Pancreas (tissue), 10 donors: ENCODE measurements around the gene GNB2. TPM values are rescaled to one million over a fixed set of nuclear protein-coding genes. Genes with fewer than 3 reads are reported as not detected.
A peak's percentile ranks its signal among the peaks of the same experiment; 100 is the strongest.

Experiments
- ATAC-seq, 4 donors: fragments of 200-7000 bp; cut with Tn5 transposase; one replicate each; pipeline versions ENCODE4 v1.8.0 to v1.9.1; 2020; ENCODE audit warnings: mild to moderate bottlenecking in 4 of 4, moderate library complexity in 4 of 4
- DNase-seq, 6 donors: peaks; one replicate each; pipeline ENCODE4 v3.0.0-alpha.2; 2020
- FAIRE-seq: peaks from 2 replicates; lab custom pipeline; 2012; peaks lifted over from hg19 to GRCh38; lab: Jason Lieb, UNC
- H3K27ac ChIP-seq, 4 donors: fragments of 200-600 bp; sonication (generic); 1 replicate in 3 of 4; 2 replicates in 1 of 4; pipeline versions ENCODE4 v1.5.0 to v1.8.0; 2020
- H3K27me3 ChIP-seq, 4 donors: fragments of 200-600 bp; one replicate each; pipeline ENCODE4 v1.8.0; 2021
- H3K36me3 ChIP-seq, 3 donors: fragments of 200-600 bp; sonication (generic) in 1 of 3; one replicate each; pipeline versions ENCODE4 v1.5.0 to v1.8.0; 2020 to 2021
- H3K4me1 ChIP-seq, 3 donors: fragments of 200-600 bp; one replicate each; pipeline ENCODE4 v1.8.0; 2021
- H3K4me3 ChIP-seq, 4 donors: fragments of 200-600 bp; sonication (generic) in 2 of 4; one replicate each; pipeline versions ENCODE4 v1.5.0 to v1.8.0; 2020 to 2021
- H3K9me3 ChIP-seq, 4 donors: fragments of 200-600 bp; one replicate each; pipeline ENCODE4 v1.8.0; 2021
- whole genome bisulfite sequencing, 2 donors: extraction: QIAGEN DNeasy Blood & Tissue Kit; methylation state at CpG; one replicate each; pipeline ENCODE4 v1.1.7; 2013; 5-methylcytosine and 5-hydroxymethylcytosine counted together
- intact Hi-C, 3 donors: fragments of 100-400 bp; cut with DNase I; formaldehyde crosslinking; loops; one replicate each; pipeline versions ENCODE4 v1.11.1 to v1.14.2; 2022
- polyA plus RNA-seq, 2 donors: library from polyadenylated mRNA; stranded (reverse); fragments of 200-250 nt; gene quantifications; one replicate each; pipeline ENCODE4 v1.2.3, GENCODE V29; 2013
- total RNA-seq, 6 donors: library from RNA; stranded (reverse); fragmentation: NEBNext Ultra II Directional in 4 of 6; extraction: Animal tissue kit (Norgen Biotek cat#: 25700) in 4 of 6; gene quantifications; one replicate each; pipeline versions ENCODE4 v1.2.1 to v1.2.4, GENCODE V29; 2021 to 2023
- TF ChIP-seq, protein P1 (sequence below), 4 donors: fragments of 200-600 bp; sonication (generic) in 3 of 4; IDR thresholded peaks; one replicate each; pipeline versions ENCODE4 v1.5.0 to v1.8.0; 2021; ENCODE audit warnings: antibody characterized with exemption in 4 of 4
- donor health status: healthy with polysubstance abuse.
- donor health status: DM: no; HTN: no; CAD: no; lungs with moderate emphysema.
- donor health status: DM: no; HTN: no; CAD: no.
- donor health status: control.
- donor health status: control.
- donor health status: Bipolar disorder and iron deficiency.
- donor health status: DM: yes; HTN: yes; CAD: no.
- donor health status: DM: no; HTN: no; CAD: no.
- donor health status: DM: no; HTN: no; CAD: no.
- donor health status: DM: yes; HTN: yes; CAD: no.

Gene GNB2
- total and polyA plus RNA-seq, 8 donors: 82.2 to 151 (median 104) TPM

DNA sequence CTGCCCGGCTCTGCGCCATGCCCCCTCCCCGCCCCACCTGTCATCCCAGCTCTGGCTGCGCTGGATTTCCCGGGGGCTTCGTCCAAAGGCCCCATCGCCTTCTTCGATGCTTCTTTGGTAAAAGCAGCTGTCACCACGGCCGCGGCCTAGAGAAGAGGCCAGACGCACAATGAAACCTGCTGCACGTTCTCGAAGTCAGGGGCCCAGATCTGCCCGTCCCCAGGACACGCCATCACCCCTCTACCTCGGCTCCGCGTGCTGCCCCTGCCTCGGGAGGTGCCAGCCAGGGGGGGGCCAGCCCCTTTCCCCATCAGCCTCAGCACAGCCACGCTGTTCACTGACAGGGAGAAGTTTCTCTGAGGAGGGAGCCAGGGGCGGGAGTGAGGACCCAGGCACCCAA is 13.7 kb downstream of the GNB2 start:
- Histone ChIP-seq H3K36me3 (peaks cover 0 to 61% (median 44%) of the 10 kb centered on the region in 3 donors), H3K9me3 (no peaks in the 10 kb centered on the region)
- intact Hi-C loops: loop anchor here in 1 of 3 donors (10.0 kb wide), 2 partner anchors 122 to 222 kb away; partner anchors contain the start of gene SPACDR

DNA sequence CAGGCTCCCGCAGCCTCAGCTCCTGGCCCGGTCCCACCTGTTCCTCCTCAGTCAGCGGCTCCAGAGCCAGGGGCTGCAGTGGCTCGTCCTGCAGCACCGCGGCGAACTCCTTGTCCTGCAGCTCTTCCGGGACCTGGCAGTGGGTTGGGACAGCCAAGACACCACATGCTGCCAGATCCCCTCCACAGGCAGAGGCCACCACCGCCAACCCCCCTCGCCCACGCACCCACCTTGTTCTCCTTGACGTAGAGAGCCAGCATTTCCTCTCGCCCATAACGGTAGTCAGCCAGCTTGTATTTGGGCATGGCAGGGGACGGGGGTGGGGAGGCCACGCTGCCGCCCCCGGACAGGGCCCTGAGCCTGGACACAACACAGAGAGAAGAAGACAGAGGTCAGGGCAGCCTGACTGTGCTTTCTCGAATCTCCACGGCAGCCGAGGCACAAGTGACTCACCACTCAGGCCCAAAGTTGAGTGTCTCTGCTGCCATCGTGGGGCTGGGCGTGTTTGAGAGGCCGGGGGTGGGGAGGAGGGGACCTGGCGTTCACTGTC is 14.3 kb downstream of the GNB2 start:
- no peak overlapping the region for H3K4me3 ChIP-seq
- H3K27me3 ChIP-seq: no peaks in the 10 kb centered on the region
- no peak for DNase-seq
- no peak for ATAC-seq
- intact Hi-C loops: loop anchor here in 1 of 3 donors (10.0 kb wide), 2 partner anchors 123 to 223 kb away; partner anchors contain the start of gene SPACDR
- H3K27ac ChIP-seq: no peak overlapping the region
- no peaks in the 10 kb centered on the region for H3K9me3 ChIP-seq
- WGBS, 2 donors: 81 to 85% methylated on average over 25 of the region's 25 CpGs
- H3K4me1 ChIP-seq: peaks cover 10 to 15% (median 14%) of the 10 kb centered on the region in 3 donors
- no peak for FAIRE-seq
- peaks cover 0 to 55% (median 38%) of the 10 kb centered on the region in 3 donors for H3K36me3 ChIP-seq
- TF ChIP-seq, protein P1, sequence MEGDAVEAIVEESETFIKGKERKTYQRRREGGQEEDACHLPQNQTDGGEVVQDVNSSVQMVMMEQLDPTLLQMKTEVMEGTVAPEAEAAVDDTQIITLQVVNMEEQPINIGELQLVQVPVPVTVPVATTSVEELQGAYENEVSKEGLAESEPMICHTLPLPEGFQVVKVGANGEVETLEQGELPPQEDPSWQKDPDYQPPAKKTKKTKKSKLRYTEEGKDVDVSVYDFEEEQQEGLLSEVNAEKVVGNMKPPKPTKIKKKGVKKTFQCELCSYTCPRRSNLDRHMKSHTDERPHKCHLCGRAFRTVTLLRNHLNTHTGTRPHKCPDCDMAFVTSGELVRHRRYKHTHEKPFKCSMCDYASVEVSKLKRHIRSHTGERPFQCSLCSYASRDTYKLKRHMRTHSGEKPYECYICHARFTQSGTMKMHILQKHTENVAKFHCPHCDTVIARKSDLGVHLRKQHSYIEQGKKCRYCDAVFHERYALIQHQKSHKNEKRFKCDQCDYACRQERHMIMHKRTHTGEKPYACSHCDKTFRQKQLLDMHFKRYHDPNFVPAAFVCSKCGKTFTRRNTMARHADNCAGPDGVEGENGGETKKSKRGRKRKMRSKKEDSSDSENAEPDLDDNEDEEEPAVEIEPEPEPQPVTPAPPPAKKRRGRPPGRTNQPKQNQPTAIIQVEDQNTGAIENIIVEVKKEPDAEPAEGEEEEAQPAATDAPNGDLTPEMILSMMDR (IDR thresholded peaks at IDR 0.05): no peak

More for the DNA sequence above, 13.7 kb downstream of the GNB2 start:
- Histone ChIP-seq H3K27ac (no peak overlapping the region), H3K4me3 (no peak overlapping the region), H3K27me3 (no peaks in the 10 kb centered on the region), H3K4me1 (peaks cover 6 to 10% (median 9%) of the 10 kb centered on the region in 3 donors)
- TF ChIP-seq, protein P1 (IDR thresholded peaks at IDR 0.05): no peak
- FAIRE-seq (no peak), ATAC-seq (no peak), DNase-seq (peak in 2 of 6 donors; percentile 50 to 68)
- WGBS, 2 donors: 88 to 95% methylated on average over 19 to 22 of the region's 22 CpGs

DNA sequence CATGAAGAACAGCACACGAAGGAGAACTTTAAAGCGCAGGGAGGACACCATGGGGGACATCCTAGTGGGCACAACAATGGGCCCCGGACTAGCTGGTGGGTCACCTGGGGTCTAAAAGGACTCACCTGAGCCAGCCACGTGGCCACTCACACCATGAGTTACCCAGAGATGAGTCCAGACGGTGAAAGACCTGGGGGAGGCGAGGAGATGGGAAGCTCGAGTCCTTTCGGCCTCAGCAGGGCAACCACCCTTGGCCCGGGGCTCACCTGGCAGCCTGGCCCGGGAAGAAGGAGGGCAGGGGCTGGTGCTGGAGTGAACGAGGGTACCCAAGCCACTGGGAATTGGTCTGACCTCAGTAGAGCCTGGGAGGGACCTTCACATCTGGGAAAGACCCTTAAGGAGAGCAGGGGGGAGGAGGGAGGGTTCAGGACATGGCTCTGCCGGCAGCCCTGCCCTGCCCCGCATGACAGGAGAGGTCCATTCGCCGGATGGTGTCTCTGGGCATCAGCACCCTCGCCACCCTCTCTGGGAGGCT is 14.9 kb downstream of the GNB2 start:
- ATAC-seq (no peak), DNase-seq (no peak), FAIRE-seq (no peak)
- WGBS, 2 donors: 79 to 84% methylated on average over 16 of the region's 16 CpGs
- no peaks in the 10 kb centered on the region for H3K9me3 ChIP-seq
- intact Hi-C loops: loop anchor here in 1 of 3 donors (10.0 kb wide), 2 partner anchors 124 to 224 kb away; partner anchors contain the start of gene SPACDR
- TF ChIP-seq, protein P1 (IDR thresholded peaks at IDR 0.05): no peak
- H3K4me1 ChIP-seq: peaks cover 10 to 17% (median 14%) of the 10 kb centered on the region in 3 donors
- H3K27ac ChIP-seq: no peak overlapping the region
- H3K36me3 ChIP-seq: peaks cover 0 to 49% (median 34%) of the 10 kb centered on the region in 3 donors
- H3K4me3 ChIP-seq: no peak overlapping the region
- no peaks in the 10 kb centered on the region for H3K27me3 ChIP-seq

DNA sequence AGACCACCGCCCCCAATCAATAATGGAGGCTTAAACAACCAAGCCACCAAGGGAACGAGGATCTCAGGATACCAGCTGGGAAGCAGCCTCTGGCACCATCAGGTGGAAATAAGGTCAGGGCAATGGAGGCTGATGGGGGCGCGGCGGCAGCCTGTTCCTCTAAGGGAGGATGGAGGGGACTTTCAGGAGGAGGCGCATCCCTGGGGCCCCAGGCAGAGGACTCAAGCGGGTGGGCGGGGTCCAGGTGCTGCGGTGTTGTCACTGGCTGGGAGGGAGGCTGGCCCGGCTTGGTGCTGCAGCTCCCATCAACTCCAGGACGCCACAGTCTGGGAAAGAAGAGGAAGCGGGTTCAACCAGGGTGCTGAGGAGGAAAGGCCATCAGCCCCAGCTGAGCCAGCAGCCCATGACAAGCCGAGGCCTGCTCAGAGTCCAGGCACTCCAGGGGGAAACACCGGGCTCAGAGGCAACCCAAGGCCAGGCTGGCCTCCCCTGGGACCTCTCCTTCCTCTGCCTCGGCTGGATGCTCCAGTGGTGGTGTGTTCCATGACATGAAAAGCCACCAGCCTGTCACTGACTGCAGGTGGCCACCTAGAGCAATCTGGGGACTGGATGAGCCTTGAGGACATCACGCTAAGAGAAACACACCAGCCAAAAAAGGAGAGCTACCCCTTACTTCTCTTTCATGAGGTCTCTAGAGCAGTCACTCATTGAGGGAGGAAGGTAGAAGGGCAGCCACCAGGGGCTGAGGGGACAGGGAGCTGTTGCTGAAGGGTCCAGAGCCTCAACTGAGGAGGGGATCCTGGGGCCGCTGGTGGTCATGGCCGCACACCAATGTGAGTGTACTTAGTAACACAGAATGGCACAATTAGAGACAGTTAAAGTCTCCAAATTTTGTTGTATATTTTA is 15.9 kb downstream of the GNB2 start:
- no peak for FAIRE-seq
- Histone ChIP-seq H3K9me3 (no peaks in the 10 kb centered on the region), H3K27ac (no peak overlapping the region), H3K4me1 (peaks cover 10 to 17% (median 14%) of the 10 kb centered on the region in 3 donors), H3K4me3 (no peak overlapping the region), H3K27me3 (no peaks in the 10 kb centered on the region), H3K36me3 (peaks cover 0 to 39% (median 28%) of the 10 kb centered on the region in 3 donors)
- ATAC-seq: no peak
- TF ChIP-seq, protein P1 (IDR thresholded peaks at IDR 0.05): no peak
- peak in 1 of 6 donors; percentile 56 for DNase-seq
- intact Hi-C loops: loop anchor here in 2 of 3 donors (2.0 to 10.0 kb wide), 4 partner anchors 13 to 225 kb away; partner anchors contain the start of gene SPACDR (in 1 of the 2)
- WGBS, 2 donors: 83 to 87% methylated on average over 17 to 18 of the region's 18 CpGs
